ENCODE data around the gene BARX2.

BARX2 gene

GRCh38 chr11:129455756-129456655 lies 80.4 kb downstream of the BARX2 start:
- Histone ChIP-seq H3K79me2 (ENCODE audit: insufficient read depth, low read length) (no peaks in the 10 kb centered on the region), H3K36me3 (ENCODE audit: low read length) (no peaks in the 10 kb centered on the region), H3K9ac (ENCODE audit: low read length) (no peak overlapping the region), H4K20me1 (ENCODE audit: low read depth, low read length) (no peaks in the 10 kb centered on the region), H3K9me2 (replicated peaks; ENCODE audit: insufficient read depth, low read length) (no peaks in the 10 kb centered on the region), H3K27me3 (ENCODE audit: low read length) (no peaks in the 10 kb centered on the region), H3K27ac (ENCODE audit: low read depth, low read length) (no peak overlapping the region), H3K4me2 (ENCODE audit: low read depth, low read length, poor library complexity, severe bottlenecking) (no peak overlapping the region), H3F3A (ENCODE audit: insufficient read depth) (no peaks in the 10 kb centered on the region), H2AFZ (ENCODE audit: low read depth, low read length, severe bottlenecking) (no peak overlapping the region), H3K4me3 (ENCODE audit: insufficient read depth, low read length, poor library complexity, severe bottlenecking) (no peak overlapping the region), H3K9me3 (ENCODE audit: insufficient read depth, low read length) (no peaks in the 10 kb centered on the region)
- TF ChIP-seq EZH2phosphoT487 (conservative IDR thresholded peaks at IDR 0.05; ENCODE audit: low read length) = no peak
- TF ChIP-seq CTCF (IDR thresholded peaks at IDR 0.05; ENCODE audit: insufficient read depth, low read length, poor library complexity, severe bottlenecking) = no peak

- TF ChIP-seq CTCF (IDR thresholded peaks at IDR 0.05; ENCODE audit: insufficient read depth, low read length, poor library complexity, severe bottlenecking) (no peak), EZH2phosphoT487 (conservative IDR thresholded peaks at IDR 0.05; ENCODE audit: low read length) (no peak)
- Histone ChIP-seq H2AFZ (ENCODE audit: low read depth, low read length, severe bottlenecking) (no peak overlapping the region), H3K9ac (ENCODE audit: low read length) (no peak overlapping the region), H3K79me2 (ENCODE audit: insufficient read depth, low read length) (no peaks in the 10 kb centered on the region), H3K9me2 (replicated peaks; ENCODE audit: insufficient read depth, low read length) (no peaks in the 10 kb centered on the region), H3K27me3 (ENCODE audit: low read length) (no peaks in the 10 kb centered on the region), H3K36me3 (ENCODE audit: low read length) (no peaks in the 10 kb centered on the region), H4K20me1 (ENCODE audit: low read depth, low read length) (no peaks in the 10 kb centered on the region), H3K4me3 (ENCODE audit: insufficient read depth, low read length, poor library complexity, severe bottlenecking) (no peak overlapping the region), H3K27ac (ENCODE audit: low read depth, low read length) (no peak overlapping the region), H3K9me3 (ENCODE audit: insufficient read depth, low read length) (no peaks in the 10 kb centered on the region), H3F3A (ENCODE audit: insufficient read depth) (no peaks in the 10 kb centered on the region), H3K4me2 (ENCODE audit: low read depth, low read length, poor library complexity, severe bottlenecking) (no peak overlapping the region)
Observed at GRCh38 chr11:129457321-129457720, 81.7 kb downstream of the BARX2 start.

GRCh38 chr11:129458278-129458677 lies 82.6 kb downstream of the BARX2 start:
- H3K4me3 ChIP-seq (ENCODE audit: insufficient read depth, low read length, poor library complexity, severe bottlenecking) = no peak overlapping the region
- H4K20me1 ChIP-seq (ENCODE audit: low read depth, low read length) = no peaks in the 10 kb centered on the region
- no peak for TF ChIP-seq CTCF (IDR thresholded peaks at IDR 0.05; ENCODE audit: insufficient read depth, low read length, poor library complexity, severe bottlenecking)
- TF ChIP-seq EZH2phosphoT487 (conservative IDR thresholded peaks at IDR 0.05; ENCODE audit: low read length) = no peak
- no peaks in the 10 kb centered on the region for H3K27me3 ChIP-seq (ENCODE audit: low read length)
- no peak overlapping the region for H3K9ac ChIP-seq (ENCODE audit: low read length)
- H3F3A ChIP-seq (ENCODE audit: insufficient read depth) = no peaks in the 10 kb centered on the region
- H3K9me3 ChIP-seq (ENCODE audit: insufficient read depth, low read length) = no peaks in the 10 kb centered on the region
- H3K36me3 ChIP-seq (ENCODE audit: low read length) = no peaks in the 10 kb centered on the region
- H2AFZ ChIP-seq (ENCODE audit: low read depth, low read length, severe bottlenecking) = no peak overlapping the region
- H3K4me2 ChIP-seq (ENCODE audit: low read depth, low read length, poor library complexity, severe bottlenecking) = no peak overlapping the region
- H3K27ac ChIP-seq (ENCODE audit: low read depth, low read length) = no peak overlapping the region
- no peaks in the 10 kb centered on the region for H3K9me2 ChIP-seq (replicated peaks; ENCODE audit: insufficient read depth, low read length)
- no peaks in the 10 kb centered on the region for H3K79me2 ChIP-seq (ENCODE audit: insufficient read depth, low read length)

Data from SU-DHL-6 (cell line).